SU-DHL-6 (cell line): ENCODE measurements around the gene FADS3.

ENCODE experiments used
- EZH2phosphoT487 ChIP-seq: fragments of 200-600 bp; sonication (generic), shearing (Covaris generic); conservative IDR thresholded peaks from 2 replicates; pipeline ENCODE4 v1.6.1; 2018; ENCODE audit warnings: mild to moderate bottlenecking, antibody characterized with exemption, low read length, moderate library complexity, mixed read lengths
- TF ChIP-seq, protein P1 (sequence below): fragments of 200-600 bp; sonication (generic); IDR thresholded peaks from one replicate; pipeline ENCODE4 v1.5.1; 2017; ENCODE audit warnings: antibody characterized with exemption, mild to moderate bottlenecking, low read length, moderate library complexity; ENCODE audit not compliant: insufficient read depth, poor library complexity, severe bottlenecking

DNA sequence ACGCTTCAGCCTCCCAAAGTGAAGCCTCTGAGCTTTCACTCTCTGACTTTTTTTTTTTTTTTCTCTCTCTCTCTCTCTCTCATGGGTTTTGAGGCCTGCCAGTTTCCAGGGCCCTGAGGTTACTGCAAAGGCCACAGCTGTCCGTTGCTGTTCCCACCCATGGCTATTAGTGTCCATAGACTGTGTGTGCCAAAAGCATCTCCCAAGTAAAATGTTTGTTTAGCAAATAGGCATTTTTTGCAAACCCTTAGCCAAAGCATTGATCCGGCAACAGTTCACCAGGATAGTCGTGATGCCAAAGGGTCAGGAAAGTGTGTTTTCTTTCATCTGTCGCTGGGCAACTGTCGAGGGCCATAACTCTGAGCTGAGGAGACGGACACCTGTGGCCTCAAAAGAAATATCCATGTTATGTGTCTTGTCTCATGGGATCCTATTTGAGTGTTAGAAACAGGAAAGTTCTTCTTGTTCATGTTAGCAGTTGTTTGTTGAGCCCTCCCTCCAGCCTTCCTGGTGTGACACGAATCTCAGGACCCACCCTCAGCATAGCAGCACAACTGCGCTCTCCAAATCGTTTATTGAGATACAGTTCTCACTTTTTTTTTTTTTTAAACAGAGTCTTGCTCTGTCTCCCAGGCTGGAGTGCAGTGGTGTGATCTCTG is 44.9 kb downstream of the FADS3 start:
- TF ChIP-seq, protein P1, sequence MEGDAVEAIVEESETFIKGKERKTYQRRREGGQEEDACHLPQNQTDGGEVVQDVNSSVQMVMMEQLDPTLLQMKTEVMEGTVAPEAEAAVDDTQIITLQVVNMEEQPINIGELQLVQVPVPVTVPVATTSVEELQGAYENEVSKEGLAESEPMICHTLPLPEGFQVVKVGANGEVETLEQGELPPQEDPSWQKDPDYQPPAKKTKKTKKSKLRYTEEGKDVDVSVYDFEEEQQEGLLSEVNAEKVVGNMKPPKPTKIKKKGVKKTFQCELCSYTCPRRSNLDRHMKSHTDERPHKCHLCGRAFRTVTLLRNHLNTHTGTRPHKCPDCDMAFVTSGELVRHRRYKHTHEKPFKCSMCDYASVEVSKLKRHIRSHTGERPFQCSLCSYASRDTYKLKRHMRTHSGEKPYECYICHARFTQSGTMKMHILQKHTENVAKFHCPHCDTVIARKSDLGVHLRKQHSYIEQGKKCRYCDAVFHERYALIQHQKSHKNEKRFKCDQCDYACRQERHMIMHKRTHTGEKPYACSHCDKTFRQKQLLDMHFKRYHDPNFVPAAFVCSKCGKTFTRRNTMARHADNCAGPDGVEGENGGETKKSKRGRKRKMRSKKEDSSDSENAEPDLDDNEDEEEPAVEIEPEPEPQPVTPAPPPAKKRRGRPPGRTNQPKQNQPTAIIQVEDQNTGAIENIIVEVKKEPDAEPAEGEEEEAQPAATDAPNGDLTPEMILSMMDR: no peak
- no peak for TF ChIP-seq EZH2phosphoT487
